OCI-LY3 (cell line): ENCODE measurements around the gene MTHFD2.

Experiments
- H2AFZ ChIP-seq: fragments of 200-600, 300-600 bp; shearing (Covaris generic); 2 replicates; pipeline ENCODE4 v1.6.0; 2014; ENCODE audit warnings: antibody characterized with exemption, low read depth, low read length
- H3K27ac ChIP-seq: fragments of 200-600, 300-600 bp; sonication (generic); 2 replicates; pipeline ENCODE4 v1.5.1; 2014; ENCODE audit warnings: mild to moderate bottlenecking, low read length, moderate library complexity, mixed read lengths
- H3K27me3 ChIP-seq: fragments of 200-600, 300-600 bp; sonication (generic); 2 replicates; pipeline ENCODE4 v1.6.1; 2014; ENCODE audit warnings: low read depth, low read length, mixed read lengths
- H3K36me3 ChIP-seq: fragments of 200-600, 300-600 bp; sonication (generic); replicated peaks from 2 replicates; pipeline ENCODE3; 2014; ENCODE audit warnings: low read depth, low read length, mixed read lengths
- H3K4me1 ChIP-seq: fragments of 300-600, 200-600 bp; sonication (generic); 2 replicates; pipeline ENCODE4 v1.6.1; 2014; ENCODE audit warnings: low read length, mixed read lengths
- H3K4me2 ChIP-seq: fragments of 200-600, 300-600 bp; sonication (generic); 2 replicates; pipeline ENCODE4 v1.6.1; 2014; ENCODE audit warnings: low read length, mixed read lengths
- H3K4me3 ChIP-seq: fragments of 300-600, 200-600 bp; sonication (generic); 2 replicates; pipeline ENCODE4 v1.5.1; 2014; ENCODE audit warnings: antibody characterized with exemption, mild to moderate bottlenecking, low read length, moderate library complexity
- H3K79me2 ChIP-seq: fragments of 300-600, 200-600 bp; shearing (Covaris generic); 2 replicates; pipeline ENCODE4 v1.6.1; 2014; ENCODE audit warnings: mild to moderate bottlenecking, low read length, mixed read lengths
- H3K9ac ChIP-seq: fragments of 300-600, 200-600 bp; shearing (Covaris generic); 2 replicates; pipeline ENCODE4 v1.6.0; 2014; ENCODE audit warnings: mild to moderate bottlenecking, low read length, moderate library complexity
- H3K9me3 ChIP-seq: fragments of 200-600, 300-600 bp; shearing (Covaris generic); 2 replicates; pipeline ENCODE4 v1.6.1; 2014; ENCODE audit warnings: low read length, mixed read lengths; ENCODE audit not compliant: insufficient read depth
- H4K20me1 ChIP-seq: fragments of 200-600, 300-600 bp; sonication (generic); 2 replicates; pipeline ENCODE4 v1.6.1; 2016; ENCODE audit warnings: low read length, mixed read lengths; ENCODE audit not compliant: insufficient read depth
- EZH2phosphoT487 ChIP-seq: fragments of 200-600 bp; shearing (Covaris generic); IDR thresholded peaks from 2 replicates; pipeline ENCODE4 v1.6.1; 2018; ENCODE audit warnings: antibody characterized with exemption, mixed run types, low read depth
- TF ChIP-seq, protein P1 (sequence below): fragments of 200-600, 300-600 bp; sonication (generic); IDR thresholded peaks from 2 replicates; pipeline ENCODE4 v1.5.1; 2014; ENCODE audit warnings: antibody characterized with exemption, low read length, low read depth

Gene MTHFD2

DNA sequence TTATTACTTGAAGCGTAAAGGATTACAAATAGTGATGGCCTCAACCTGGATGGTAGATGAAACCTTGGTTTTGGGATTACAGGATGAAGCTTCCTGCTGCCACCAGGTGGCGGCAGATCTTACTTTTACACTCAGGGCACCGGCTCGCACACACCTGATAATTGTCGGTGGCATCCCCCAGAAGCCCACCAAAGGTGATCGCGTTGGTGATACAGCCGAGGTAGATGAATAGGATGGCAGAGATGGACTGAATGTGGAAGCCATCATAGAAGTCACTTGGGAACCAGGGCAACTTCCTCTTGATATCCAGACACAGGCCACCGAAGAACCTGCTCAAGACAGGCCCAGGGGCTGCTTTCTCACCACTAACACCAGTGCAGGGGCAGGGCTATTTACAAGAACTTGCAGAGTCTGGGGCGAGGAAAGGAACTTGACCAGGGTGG lies 51.8 kb downstream of the MTHFD2 start:
- Histone ChIP-seq H3K4me1 (no peaks in the 10 kb centered on the region), H3K27me3 (no peaks in the 10 kb centered on the region), H3K36me3 (peaks cover 29% of the 10 kb centered on the region), H3K4me2 (no peak overlapping the region), H3K4me3 (no peak overlapping the region), H3K9me3 (no peaks in the 10 kb centered on the region), H3K9ac (no peak overlapping the region), H3K79me2 (no peaks in the 10 kb centered on the region), H4K20me1 (no peaks in the 10 kb centered on the region), H3K27ac (no peak overlapping the region), H2AFZ (no peak overlapping the region)
- no peak for TF ChIP-seq EZH2phosphoT487
- TF ChIP-seq, protein P1, sequence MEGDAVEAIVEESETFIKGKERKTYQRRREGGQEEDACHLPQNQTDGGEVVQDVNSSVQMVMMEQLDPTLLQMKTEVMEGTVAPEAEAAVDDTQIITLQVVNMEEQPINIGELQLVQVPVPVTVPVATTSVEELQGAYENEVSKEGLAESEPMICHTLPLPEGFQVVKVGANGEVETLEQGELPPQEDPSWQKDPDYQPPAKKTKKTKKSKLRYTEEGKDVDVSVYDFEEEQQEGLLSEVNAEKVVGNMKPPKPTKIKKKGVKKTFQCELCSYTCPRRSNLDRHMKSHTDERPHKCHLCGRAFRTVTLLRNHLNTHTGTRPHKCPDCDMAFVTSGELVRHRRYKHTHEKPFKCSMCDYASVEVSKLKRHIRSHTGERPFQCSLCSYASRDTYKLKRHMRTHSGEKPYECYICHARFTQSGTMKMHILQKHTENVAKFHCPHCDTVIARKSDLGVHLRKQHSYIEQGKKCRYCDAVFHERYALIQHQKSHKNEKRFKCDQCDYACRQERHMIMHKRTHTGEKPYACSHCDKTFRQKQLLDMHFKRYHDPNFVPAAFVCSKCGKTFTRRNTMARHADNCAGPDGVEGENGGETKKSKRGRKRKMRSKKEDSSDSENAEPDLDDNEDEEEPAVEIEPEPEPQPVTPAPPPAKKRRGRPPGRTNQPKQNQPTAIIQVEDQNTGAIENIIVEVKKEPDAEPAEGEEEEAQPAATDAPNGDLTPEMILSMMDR, result peak; percentile 86

DNA sequence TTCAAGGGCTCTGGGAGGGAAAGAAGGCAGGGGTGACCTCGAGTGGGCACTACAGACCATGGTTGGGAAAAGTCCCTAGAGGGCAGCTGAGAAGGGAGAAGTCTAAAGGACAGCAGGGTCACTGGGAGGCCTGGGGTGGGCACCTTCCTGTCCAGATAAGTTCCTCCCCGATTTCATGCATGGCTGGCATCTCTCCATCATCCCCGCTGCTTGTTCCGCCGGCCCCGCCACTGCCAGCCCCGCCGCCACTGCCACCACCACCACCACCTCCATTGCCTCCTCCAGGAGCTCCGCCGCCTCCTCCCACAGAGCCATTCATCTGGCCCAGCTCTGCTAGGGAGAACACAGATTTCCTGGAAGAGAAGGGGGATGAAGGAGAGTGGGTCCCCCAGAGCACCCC lies 53.6 kb downstream of the MTHFD2 start:
- H3K9ac ChIP-seq, result no peak overlapping the region
- H3K4me1 ChIP-seq, result no peaks in the 10 kb centered on the region
- no peaks in the 10 kb centered on the region for H3K9me3 ChIP-seq
- H3K36me3 ChIP-seq, result peaks cover 17% of the 10 kb centered on the region
- H2AFZ ChIP-seq, result no peak overlapping the region
- H3K27me3 ChIP-seq, result no peaks in the 10 kb centered on the region
- no peak overlapping the region for H3K4me3 ChIP-seq
- no peaks in the 10 kb centered on the region for H4K20me1 ChIP-seq
- no peak overlapping the region for H3K27ac ChIP-seq
- H3K79me2 ChIP-seq, result no peaks in the 10 kb centered on the region
- TF ChIP-seq, protein P1, result no peak
- TF ChIP-seq EZH2phosphoT487, result no peak
- H3K4me2 ChIP-seq, result no peak overlapping the region

DNA sequence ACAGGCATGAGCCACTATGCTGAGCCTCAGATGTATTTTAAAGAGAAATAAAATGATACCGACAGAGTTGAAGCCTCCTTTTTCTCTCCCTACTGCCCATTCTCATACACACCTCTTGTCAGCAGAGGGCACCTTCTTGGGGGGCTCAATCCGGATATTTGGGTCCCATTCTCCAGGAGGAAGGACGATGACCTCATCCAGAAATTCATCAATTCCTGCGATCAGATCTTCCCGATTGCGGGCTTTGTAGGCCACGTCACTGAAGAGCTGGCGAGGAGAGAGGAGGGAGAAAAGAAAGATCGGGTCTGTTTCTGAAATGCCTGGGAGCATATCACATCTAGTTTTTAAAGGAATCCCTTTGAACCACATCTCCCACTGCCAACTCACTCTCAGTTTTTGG lies 54.4 kb downstream of the MTHFD2 start:
- Histone ChIP-seq H3K27ac (no peak overlapping the region), H3K4me2 (no peak overlapping the region)
- TF ChIP-seq, protein P1, result no peak
- TF ChIP-seq EZH2phosphoT487, result no peak

DNA sequence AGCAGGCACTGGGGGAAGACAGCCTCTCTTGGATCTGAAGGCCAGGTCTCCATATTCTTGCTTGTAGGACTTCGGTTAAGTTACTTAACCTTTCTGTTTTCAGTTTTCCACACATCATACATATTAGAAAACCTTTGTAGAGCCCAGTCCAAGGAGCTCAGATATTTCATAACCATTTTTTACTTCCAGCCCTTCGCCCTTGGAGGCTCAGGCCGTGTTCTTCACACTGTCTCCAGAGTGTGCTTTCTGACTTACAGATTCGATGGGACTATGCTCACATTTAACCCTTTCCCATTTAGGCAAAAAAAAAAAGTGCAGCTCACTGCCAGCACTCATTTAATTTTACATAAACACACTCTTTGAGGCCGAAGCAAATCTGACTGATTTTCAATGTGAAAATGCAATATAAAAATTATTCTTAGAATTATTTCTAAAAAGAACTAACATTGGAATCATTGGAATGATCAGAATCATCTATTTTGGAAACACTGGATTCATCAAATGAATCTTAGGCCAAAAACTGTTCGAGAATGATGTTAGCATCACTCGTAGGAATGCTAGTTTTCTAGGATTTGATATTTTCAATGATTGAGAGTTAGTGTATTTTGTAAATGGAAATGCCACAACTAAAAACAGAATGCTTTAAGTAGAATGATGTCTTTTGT lies 55.0 kb downstream of the MTHFD2 start:
- Histone ChIP-seq H3K9me3 (no peaks in the 10 kb centered on the region), H3K79me2 (no peaks in the 10 kb centered on the region), H3K4me2 (no peak overlapping the region), H3K27ac (no peak overlapping the region), H4K20me1 (no peaks in the 10 kb centered on the region), H3K36me3 (peaks cover 15% of the 10 kb centered on the region), H2AFZ (no peak overlapping the region), H3K27me3 (no peaks in the 10 kb centered on the region), H3K4me3 (no peak overlapping the region), H3K9ac (no peak overlapping the region), H3K4me1 (no peaks in the 10 kb centered on the region)
- no peak for TF ChIP-seq EZH2phosphoT487
- TF ChIP-seq, protein P1, result no peak

More for the DNA sequence above, 54.4 kb downstream of the MTHFD2 start:
- H2AFZ ChIP-seq, result no peak overlapping the region
- H3K27me3 ChIP-seq, result no peaks in the 10 kb centered on the region
- no peaks in the 10 kb centered on the region for H4K20me1 ChIP-seq
- H3K9me3 ChIP-seq, result no peaks in the 10 kb centered on the region
- no peak overlapping the region for H3K4me3 ChIP-seq
- H3K36me3 ChIP-seq, result peaks cover 15% of the 10 kb centered on the region
- no peaks in the 10 kb centered on the region for H3K4me1 ChIP-seq
- no peaks in the 10 kb centered on the region for H3K79me2 ChIP-seq
- no peak overlapping the region for H3K9ac ChIP-seq
